H9 (cell line): Measurements from ENCODE around the gene CNBD2. TPM values are rescaled to one million over a fixed set of nuclear protein-coding genes. Genes with fewer than 3 reads are reported as not detected.
A peak's percentile ranks its signal among the peaks of the same experiment; 100 is the strongest.
"Not testable (repeated sequence)": the region's sequence is repeated elsewhere in the genome, so short reads cannot be mapped to it uniquely, and the experiment has no call there.

ENCODE experiments used
- DNase-seq: peaks from one replicate; pipeline ENCODE4 v3.0.0-alpha.2; 2017
- H2AFZ ChIP-seq: one replicate; pipeline ENCODE4 v1.6.1; 2013; ENCODE audit warnings: mild to moderate bottlenecking, low read length, control low read depth, moderate library complexity
- H2AK5ac ChIP-seq: 2 replicates; pipeline ENCODE4 v1.6.1; 2013; ENCODE audit warnings: low read length, control low read depth, mixed read lengths; ENCODE audit not compliant: insufficient read length
- H2BK120ac ChIP-seq: one replicate; pipeline ENCODE4 v1.6.1; 2013; ENCODE audit warnings: low read depth, mild to moderate bottlenecking, low read length, control low read depth, inconsistent platforms; ENCODE audit not compliant: poor library complexity, severe bottlenecking
- H2BK12ac ChIP-seq: 2 replicates; pipeline ENCODE4 v1.6.1; 2013; ENCODE audit warnings: low read length, control low read depth, mixed read lengths, low read depth; ENCODE audit not compliant: insufficient read length
- H2BK15ac ChIP-seq: 2 replicates; pipeline ENCODE4 v1.6.1; 2013; ENCODE audit warnings: low read depth, low read length, control low read depth
- H2BK20ac ChIP-seq: one replicate; pipeline ENCODE4 v1.6.1; 2013; ENCODE audit warnings: low read depth, mild to moderate bottlenecking, low read length, control low read depth, inconsistent platforms; ENCODE audit not compliant: poor library complexity, severe bottlenecking
- H2BK5ac ChIP-seq: 2 replicates; pipeline ENCODE4 v1.6.1; 2013; ENCODE audit warnings: low read length, control low read depth, mixed read lengths; ENCODE audit not compliant: insufficient read length
- H3K14ac ChIP-seq: 2 replicates; pipeline ENCODE4 v1.6.1; 2013; ENCODE audit warnings: low read length, control low read depth; ENCODE audit not compliant: insufficient read depth
- H3K18ac ChIP-seq: 2 replicates; pipeline ENCODE4 v1.6.1; 2013; ENCODE audit warnings: low read depth, mild to moderate bottlenecking, mixed read lengths, low read length, control low read depth; ENCODE audit not compliant: insufficient read length
- H3K23ac ChIP-seq: 2 replicates; pipeline ENCODE4 v1.6.1; 2013; ENCODE audit warnings: low read length, control low read depth, mixed read lengths, low read depth; ENCODE audit not compliant: insufficient read length
- H3K23me2 ChIP-seq: 2 replicates; pipeline ENCODE4 v1.6.1; 2013; ENCODE audit warnings: low read depth, mild to moderate bottlenecking, mixed read lengths, low read length, control low read depth; ENCODE audit not compliant: insufficient read length, poor library complexity, severe bottlenecking
- H3K27ac ChIP-seq: 2 replicates; pipeline ENCODE4 v1.5.1; 2013; ENCODE audit warnings: low read length, control low read depth, mixed read lengths, low read depth; ENCODE audit not compliant: insufficient read length
- H3K27me3 ChIP-seq: 2 replicates; pipeline ENCODE4 v1.6.1; 2013; ENCODE audit warnings: low read length, control low read depth, inconsistent platforms; ENCODE audit not compliant: insufficient read depth
- H3K4ac ChIP-seq: 2 replicates; pipeline ENCODE4 v1.6.1; 2013; ENCODE audit warnings: low read depth, mild to moderate bottlenecking, control low read depth, inconsistent platforms, low read length, moderate library complexity
- H3K4me1 ChIP-seq: 2 replicates; pipeline ENCODE4 v1.6.1; 2013; ENCODE audit warnings: low read length, control low read depth, inconsistent platforms; ENCODE audit not compliant: insufficient read depth
- H3K4me2 ChIP-seq: 2 replicates; pipeline ENCODE4 v1.6.1; 2013; ENCODE audit warnings: low read length, control low read depth, mixed read lengths; ENCODE audit not compliant: insufficient read length, insufficient read depth
- H3K56ac ChIP-seq: 2 replicates; pipeline ENCODE4 v1.6.1; 2013; ENCODE audit warnings: low read depth, mild to moderate bottlenecking, mixed read lengths, low read length, control low read depth; ENCODE audit not compliant: insufficient read length
- H3K79me1 ChIP-seq: 2 replicates; pipeline ENCODE4 v1.6.1; 2013; ENCODE audit warnings: low read depth, mild to moderate bottlenecking, moderate library complexity, low read length, control low read depth, inconsistent platforms; ENCODE audit not compliant: insufficient read depth, poor library complexity, severe bottlenecking
- H3K79me2 ChIP-seq: 2 replicates; pipeline ENCODE4 v1.6.1; 2013; ENCODE audit warnings: low read length, control low read depth, inconsistent platforms; ENCODE audit not compliant: insufficient read depth
- H3K9ac ChIP-seq: 2 replicates; pipeline ENCODE4 v1.6.1; 2013; ENCODE audit warnings: low read length, control low read depth, mixed read lengths; ENCODE audit not compliant: insufficient read length; ENCODE audit errors: extremely low read depth
- H3K9me3 ChIP-seq: one replicate; pipeline ENCODE4 v1.6.1; 2013; ENCODE audit warnings: low read depth, low read length, inconsistent platforms; ENCODE audit not compliant: control insufficient read depth
- H3T11ph ChIP-seq: one replicate; pipeline ENCODE4 v1.6.1; 2013; ENCODE audit warnings: mild to moderate bottlenecking, low read length, control low read depth, inconsistent platforms
- H4K20me1 ChIP-seq: one replicate; pipeline ENCODE4 v1.6.1; 2013; ENCODE audit not compliant: control insufficient read depth, insufficient read length, insufficient read depth
- H4K5ac ChIP-seq: 2 replicates; pipeline ENCODE4 v1.6.1; 2013; ENCODE audit warnings: low read depth, mild to moderate bottlenecking, mixed read lengths, low read length, control low read depth; ENCODE audit not compliant: insufficient read length
- H4K8ac ChIP-seq: replicated peaks from 2 replicates; pipeline ENCODE4 v1.6.1; 2013; ENCODE audit warnings: low read length, control low read depth, mixed read lengths, low read depth; ENCODE audit not compliant: insufficient read length
- H4K91ac ChIP-seq: 2 replicates; pipeline ENCODE4 v1.6.1; 2013; ENCODE audit warnings: low read depth, mild to moderate bottlenecking, moderate library complexity, mixed read lengths, low read length, control low read depth; ENCODE audit not compliant: insufficient read length
- H3K27ac Mint-ChIP-seq, 3 experiments: 2 replicates in 2 of 3; 3 replicates in 1 of 3; pipeline ENCODE4 v1.8.0; 2020 to 2021; ENCODE audit warnings: mixed read lengths in 3 of 3, mild to moderate bottlenecking in 1 of 3, moderate library complexity in 1 of 3
- H3K27me3 Mint-ChIP-seq: 2 replicates; pipeline ENCODE4 v1.8.0; 2021; ENCODE audit warnings: low read depth, mild to moderate bottlenecking, moderate library complexity, mixed read lengths
- H3K36me3 Mint-ChIP-seq, 3 experiments: 2 replicates in 2 of 3; 3 replicates in 1 of 3; pipeline ENCODE4 v1.8.0; 2020 to 2021; ENCODE audit warnings: low read depth in 3 of 3, mixed read lengths in 3 of 3; ENCODE audit not compliant: insufficient read depth in 1 of 3
- H3K4me1 Mint-ChIP-seq, 2 experiments: 2 replicates each; pipeline ENCODE4 v1.8.0; 2020; ENCODE audit warnings: mixed read lengths in 2 of 2
- H3K4me3 Mint-ChIP-seq, 2 experiments: 2 replicates in 1 of 2; 3 replicates in 1 of 2; pipeline ENCODE4 v1.8.0; 2020 to 2021; ENCODE audit warnings: mild to moderate bottlenecking in 2 of 2, mixed read lengths in 2 of 2, moderate library complexity in 1 of 2
- H3K9me3 Mint-ChIP-seq, 2 experiments: 2 replicates in 1 of 2; 3 replicates in 1 of 2; pipeline ENCODE4 v1.8.0; 2020; ENCODE audit warnings: mild to moderate bottlenecking in 2 of 2, mixed read lengths in 2 of 2, moderate library complexity in 1 of 2
- CTCF ChIP-seq: fragments of 200-600 bp; sonication (generic); conservative IDR thresholded peaks from 3 replicates; pipeline ENCODE4 v1.8.0; 2021; ENCODE audit warnings: antibody characterized with exemption, mild to moderate bottlenecking
- WGBS: extraction: QIAGEN DNeasy Blood & Tissue Kit; methylation state at CpG from one replicate; pipeline ENCODE4 v1.1.7; 2013; ENCODE audit warnings: missing lambda C conversion rate, low lambda C conversion rate, mixed read lengths; ENCODE audit not compliant: insufficient read length; ENCODE audit errors: extremely low coverage; 5-methylcytosine and 5-hydroxymethylcytosine counted together
- total RNA-seq: library from RNA; stranded (reverse); gene quantifications from 2 replicates; pipeline ENCODE4 v1.2.1, GENCODE V29; 2021

Gene CNBD2
- total RNA-seq, 1 experiment from 2014 or later = 3.1 TPM

GRCh38 chr20:35950093-35950492 is 18.3 kb upstream of the CNBD2 start:
- no peak overlapping the region for H3K14ac ChIP-seq
- no peak overlapping the region for H3T11ph ChIP-seq

GRCh38 chr20:35952080-35952479 is 16.3 kb upstream of the CNBD2 start:
- Mint-ChIP-seq H3K4me3 (peak overlapping the region; percentile 10 to 98; a peak in 2 of 5 replicates), H3K36me3 (peaks cover 2 to 16% (median 15%) of the 10 kb centered on the region in 3 experiments; a peak in 6 of 7 replicates), H3K4me1 (peaks cover 13 to 15% of the 10 kb centered on the region in 2 experiments)
- H3K18ac ChIP-seq, H3K9me3 Mint-ChIP-seq, H3K4ac ChIP-seq, H4K91ac ChIP-seq, H3T11ph ChIP-seq, H3K79me1 ChIP-seq, H3K4me2 ChIP-seq, H3K27me3 Mint-ChIP-seq, H2BK20ac ChIP-seq, H3K27me3 ChIP-seq, H2AFZ ChIP-seq, H4K5ac ChIP-seq, H2BK120ac ChIP-seq, DNase-seq, H3K9ac ChIP-seq, H3K14ac ChIP-seq, H3K9me3 ChIP-seq, H3K4me1 ChIP-seq, H3K23ac ChIP-seq, H2BK15ac ChIP-seq, H2BK5ac ChIP-seq, H4K8ac ChIP-seq, H3K56ac ChIP-seq, H3K79me2 ChIP-seq, H4K20me1 ChIP-seq, H3K27ac ChIP-seq, H2AK5ac ChIP-seq, H3K27ac Mint-ChIP-seq, H2BK12ac ChIP-seq: not testable (repeated sequence)
- whole genome bisulfite sequencing = no CpG with 5 or more reads among the region's 14 CpGs
- peaks cover 12% of the 10 kb centered on the region for H3K23me2 ChIP-seq

More at GRCh38 chr20:35950093-35950492, 18.3 kb upstream of the CNBD2 start:
- H3K36me3 Mint-ChIP-seq = peaks cover 2 to 21% (median 15%) of the 10 kb centered on the region in 3 experiments; a peak in 6 of 7 replicates
- no CpG with 5 or more reads among the region's 7 CpGs for whole genome bisulfite sequencing
- H2BK5ac ChIP-seq = no peak overlapping the region
- H2BK120ac ChIP-seq = no peak overlapping the region
- H3K79me1 ChIP-seq = no peaks in the 10 kb centered on the region
- H2AK5ac ChIP-seq = no peak overlapping the region
- no peak overlapping the region for H2AFZ ChIP-seq
- no peaks in the 10 kb centered on the region; the same call in 1 of the 2 replicates for H3K4me1 ChIP-seq
- H4K20me1 ChIP-seq = no peaks in the 10 kb centered on the region
- H3K27me3 Mint-ChIP-seq = no peaks in the 10 kb centered on the region
- H4K8ac ChIP-seq = no peak overlapping the region
- H3K27ac Mint-ChIP-seq = no peak overlapping the region
- H3K4me1 Mint-ChIP-seq = peaks cover 10 to 16% of the 10 kb centered on the region in 2 experiments
- H3K56ac ChIP-seq = no peak overlapping the region
- no peak overlapping the region for H3K4me2 ChIP-seq
- H3K23ac ChIP-seq = no peak overlapping the region
- H3K9ac ChIP-seq = no peak overlapping the region
- H3K23me2 ChIP-seq = peaks cover 12% of the 10 kb centered on the region
- no peak overlapping the region for H4K91ac ChIP-seq
- no peak overlapping the region for H2BK20ac ChIP-seq
- no peak overlapping the region for H3K18ac ChIP-seq
- H3K79me2 ChIP-seq = 0 out of 2 replicates have a peak, but pooled peaks cover 2% of the 10 kb centered on the region
- H3K9me3 Mint-ChIP-seq = no peaks in the 10 kb centered on the region
- no peak for TF ChIP-seq CTCF
- no peak for DNase-seq
- H3K9me3 ChIP-seq = no peaks in the 10 kb centered on the region
- no peak overlapping the region for H2BK15ac ChIP-seq
- no peak overlapping the region for H3K4me3 Mint-ChIP-seq
- H2BK12ac ChIP-seq = no peak overlapping the region
- no peak overlapping the region for H4K5ac ChIP-seq
- H3K27ac ChIP-seq = no peak overlapping the region
- H3K4ac ChIP-seq = no peak overlapping the region
- H3K27me3 ChIP-seq = no peaks in the 10 kb centered on the region
